VCaP (cell line): ENCODE data around the gene CCND2.
"Not testable (repeated sequence)": the region's sequence is repeated elsewhere in the genome, so short reads cannot be mapped to it uniquely, and the experiment has no call there.

Experiments used
- H3K27ac ChIP-seq: fragments of 450-650 bp; 2 replicates; pipeline ENCODE4 v1.5.1; 2017
- CTCF ChIP-seq: fragments of 450-650 bp; conservative IDR thresholded peaks from 2 replicates; pipeline ENCODE4 v1.5.1; 2017; ENCODE audit warnings: mild to moderate bottlenecking, moderate library complexity

The CCND2 gene

GRCh38 chr12:4239746-4240145 lies 33.8 kb upstream of the CCND2 start:
- no peak for TF ChIP-seq CTCF
- H3K27ac ChIP-seq = no peak overlapping the region

GRCh38 chr12:4240161-4240783 lies 33.3 kb upstream of the CCND2 start:
- no peak for TF ChIP-seq CTCF
- H3K27ac ChIP-seq = no peak overlapping the region

- no peak for TF ChIP-seq CTCF
- H3K27ac ChIP-seq = no peak overlapping the region
These were observed 32.6 kb upstream of the CCND2 start for GRCh38 chr12:4240981-4241380.

GRCh38 chr12:4241592-4241991 lies 32.0 kb upstream of the CCND2 start:
- H3K27ac ChIP-seq = no peak overlapping the region
- no peak for TF ChIP-seq CTCF

- no peak overlapping the region for H3K27ac ChIP-seq
- TF ChIP-seq CTCF = no peak
These were observed 31.0 kb upstream of the CCND2 start for GRCh38 chr12:4242595-4242994.

- no peak overlapping the region for H3K27ac ChIP-seq
- TF ChIP-seq CTCF = no peak
These were observed 30.5 kb upstream of the CCND2 start for GRCh38 chr12:4243091-4243490.

- H3K27ac ChIP-seq = not testable (repeated sequence)
These were observed 30.0 kb upstream of the CCND2 start for GRCh38 chr12:4243491-4244100.

- no peak for TF ChIP-seq CTCF
- H3K27ac ChIP-seq = no peak overlapping the region
These were observed 28.7 kb upstream of the CCND2 start for GRCh38 chr12:4244868-4245267.
